Myocyte (in vitro differentiated cells): ENCODE measurements around the gene SGMS1. TPM values are rescaled to one million over a fixed set of nuclear protein-coding genes. Genes with fewer than 3 reads are reported as not detected.

Experiments used
- DNase-seq: peaks from one replicate; pipeline ENCODE4 v3.0.0-alpha.2; 2012; ENCODE audit warnings: low read depth
- total RNA-seq: library from RNA; depleted of rRNA; stranded (reverse); fragments of >200 nt; gene quantifications from 2 replicates; pipeline ENCODE4 v1.2.3, GENCODE V29; 2014

The SGMS1 gene
- total RNA-seq, 1 donor from 2014 or later, result 44.0 TPM

GRCh38 chr10:50316174-50316573, 307.6 kb downstream of the SGMS1 start:
- DNase-seq, result no peak

GRCh38 chr10:50315424-50315823, 308.3 kb downstream of the SGMS1 start:
- no peak for DNase-seq

- no peak for DNase-seq
Observed at GRCh38 chr10:50314169-50315071, 309.3 kb downstream of the SGMS1 start.

GRCh38 chr10:50312464-50313437, 311.0 kb downstream of the SGMS1 start:
- no peak for DNase-seq

GRCh38 chr10:50310560-50311174, 313.1 kb downstream of the SGMS1 start:
- DNase-seq, result no peak

- DNase-seq, result no peak
Observed at GRCh38 chr10:50309342-50309741, 314.4 kb downstream of the SGMS1 start.

- no peak for DNase-seq
Observed at GRCh38 chr10:50304660-50305059, 319.1 kb downstream of the SGMS1 start.

- DNase-seq, result no peak
Observed at GRCh38 chr10:50299948-50300669, 323.6 kb downstream of the SGMS1 start.

- no peak for DNase-seq
Observed at GRCh38 chr10:50295367-50295766, 328.4 kb downstream of the SGMS1 start.

GRCh38 chr10:50294582-50294981, 329.2 kb downstream of the SGMS1 start:
- DNase-seq, result peak; percentile 77

- peak; percentile 21 for DNase-seq
Observed at GRCh38 chr10:50293513-50294313, 330.0 kb downstream of the SGMS1 start.

GRCh38 chr10:50291261-50291850, 332.4 kb downstream of the SGMS1 start:
- peak; percentile 30 for DNase-seq

GRCh38 chr10:50289196-50289595, 334.6 kb downstream of the SGMS1 start:
- DNase-seq, result no peak

- no peak for DNase-seq
Observed at GRCh38 chr10:50286996-50287803, 336.6 kb downstream of the SGMS1 start.

- no peak for DNase-seq
Observed at GRCh38 chr10:50286517-50286916, 337.2 kb downstream of the SGMS1 start.

GRCh38 chr10:50281967-50282522, 341.7 kb downstream of the SGMS1 start:
- no peak for DNase-seq

- no peak for DNase-seq
Observed at GRCh38 chr10:50281210-50281966, 342.4 kb downstream of the SGMS1 start.
